Measurements from ENCODE around the gene PNPLA7. TPM values are rescaled to one million over a fixed set of nuclear protein-coding genes. Genes with fewer than 3 reads are reported as not detected.

PNPLA7 gene
- total and polyA plus RNA-seq, 11 donors, result 0.78 to 10.1 (median 7.6) TPM

DNA sequence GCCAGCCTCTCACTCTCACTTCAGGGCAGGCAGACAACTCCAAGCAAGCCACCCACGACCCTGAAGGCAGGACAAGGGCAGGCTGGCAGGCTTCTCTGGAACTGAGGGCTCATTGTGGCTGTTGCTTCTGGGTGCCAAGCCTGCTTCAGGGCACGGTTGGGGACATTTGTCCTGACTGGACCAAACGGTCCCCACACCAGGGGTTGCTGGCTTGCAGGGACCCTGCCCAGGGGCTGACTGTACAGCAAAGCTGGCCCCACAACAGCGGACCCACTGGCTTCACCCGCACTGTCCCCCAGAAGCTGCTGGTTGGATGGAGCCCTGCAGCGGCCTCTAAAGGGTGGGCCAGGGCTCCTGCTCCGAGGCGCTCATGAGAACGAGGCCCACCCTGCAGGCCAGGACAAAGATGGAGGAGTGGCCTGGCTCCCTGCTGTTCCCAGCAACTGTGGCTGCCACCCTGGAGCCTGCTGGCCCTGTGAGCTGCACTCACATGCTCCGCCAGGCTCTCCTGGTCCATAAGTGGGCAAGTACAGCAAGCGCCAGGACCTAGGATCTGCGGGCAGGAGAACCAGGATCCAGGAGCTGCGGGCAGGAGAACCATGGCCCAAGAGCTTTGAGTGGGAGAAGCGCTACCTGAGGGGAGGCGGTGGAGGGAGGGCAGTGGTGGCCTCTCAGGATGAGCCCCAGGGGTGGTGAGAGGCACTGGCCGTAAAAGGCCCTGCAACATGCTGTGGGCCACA lies 56.7 kb downstream of the PNPLA7 start:
- Histone ChIP-seq H3K4me3 (no peak overlapping the region), H3K27ac (no peak overlapping the region), H3K4me1 (peaks cover 0 to 10% (median 0%) of the 10 kb centered on the region in 12 donors), H3K9me3 (no peaks in the 10 kb centered on the region), H3K36me3 (peaks cover 0 to 9% (median 0%) of the 10 kb centered on the region in 9 donors), H3K27me3 (no peaks in the 10 kb centered on the region)
- DNase-seq (peak in 1 of 5 donors; percentile 55), ATAC-seq (no peak)
- TF ChIP-seq, protein P1, sequence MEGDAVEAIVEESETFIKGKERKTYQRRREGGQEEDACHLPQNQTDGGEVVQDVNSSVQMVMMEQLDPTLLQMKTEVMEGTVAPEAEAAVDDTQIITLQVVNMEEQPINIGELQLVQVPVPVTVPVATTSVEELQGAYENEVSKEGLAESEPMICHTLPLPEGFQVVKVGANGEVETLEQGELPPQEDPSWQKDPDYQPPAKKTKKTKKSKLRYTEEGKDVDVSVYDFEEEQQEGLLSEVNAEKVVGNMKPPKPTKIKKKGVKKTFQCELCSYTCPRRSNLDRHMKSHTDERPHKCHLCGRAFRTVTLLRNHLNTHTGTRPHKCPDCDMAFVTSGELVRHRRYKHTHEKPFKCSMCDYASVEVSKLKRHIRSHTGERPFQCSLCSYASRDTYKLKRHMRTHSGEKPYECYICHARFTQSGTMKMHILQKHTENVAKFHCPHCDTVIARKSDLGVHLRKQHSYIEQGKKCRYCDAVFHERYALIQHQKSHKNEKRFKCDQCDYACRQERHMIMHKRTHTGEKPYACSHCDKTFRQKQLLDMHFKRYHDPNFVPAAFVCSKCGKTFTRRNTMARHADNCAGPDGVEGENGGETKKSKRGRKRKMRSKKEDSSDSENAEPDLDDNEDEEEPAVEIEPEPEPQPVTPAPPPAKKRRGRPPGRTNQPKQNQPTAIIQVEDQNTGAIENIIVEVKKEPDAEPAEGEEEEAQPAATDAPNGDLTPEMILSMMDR (IDR thresholded peaks at IDR 0.05), result no peak
- no peak for TF ChIP-seq POLR2A (IDR thresholded peaks at IDR 0.05)
- intact Hi-C loops (cut with DNase I), result no loop called here
- WGBS, 4 donors, result 91 to 96% (median 93%) methylated on average over 6 to 16 of the region's 16 CpGs

DNA sequence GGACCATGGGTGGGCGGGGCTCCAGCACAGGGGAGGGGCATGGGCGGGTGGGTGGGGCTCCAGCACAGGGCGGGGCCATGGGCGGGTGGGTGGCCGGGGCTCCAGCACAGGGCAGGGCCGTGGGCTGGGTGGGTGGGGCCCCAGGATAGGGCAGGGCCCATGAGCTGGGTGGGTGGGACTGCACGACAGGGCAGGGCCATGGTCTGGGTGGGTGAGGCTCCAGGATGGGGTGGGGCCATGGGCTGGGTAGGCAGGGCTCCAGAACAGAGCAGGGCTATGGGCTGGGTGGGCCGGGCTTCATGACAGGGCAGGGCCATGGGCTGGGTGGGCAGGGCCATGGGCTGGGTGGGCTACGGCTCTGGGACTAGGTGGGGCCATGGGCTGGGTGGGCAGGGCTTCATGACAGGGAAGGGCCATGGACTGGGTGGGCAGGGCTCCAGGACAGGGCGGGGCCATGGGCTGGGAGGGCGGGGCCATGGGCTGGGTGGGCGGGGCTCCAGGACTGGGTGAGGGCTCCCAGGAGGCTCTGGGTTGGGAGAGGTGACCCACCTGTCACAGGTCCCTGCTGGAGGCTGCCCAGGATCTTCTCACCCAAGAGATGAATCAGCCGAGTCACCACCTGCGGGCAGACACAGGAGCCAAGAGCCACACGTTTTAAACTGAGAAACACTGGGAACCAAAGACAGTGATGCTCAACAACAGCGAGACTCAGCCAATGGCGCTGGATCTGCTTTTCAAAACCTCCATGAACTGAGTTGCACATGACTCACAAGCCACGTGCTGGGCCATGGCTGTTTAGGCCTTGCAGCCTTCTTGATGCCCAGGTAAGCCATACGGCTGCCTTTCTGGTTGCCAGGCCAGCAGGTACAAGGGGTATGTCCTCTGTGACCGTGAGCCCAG lies 57.5 kb downstream of the PNPLA7 start:
- Histone ChIP-seq H3K4me1 (peaks cover 0 to 10% (median 0%) of the 10 kb centered on the region in 12 donors), H3K9me3 (no peaks in the 10 kb centered on the region), H3K27me3 (no peaks in the 10 kb centered on the region), H3K4me3 (no peak overlapping the region), H3K36me3 (peaks cover 0 to 7% (median 0%) of the 10 kb centered on the region in 9 donors), H3K27ac (no peak overlapping the region)
- 86 to 95% (median 90%) methylated on average over 10 to 20 of the region's 20 CpGs for WGBS, 4 donors
- ATAC-seq (peak in 2 of 4 donors; percentile 40 to 48), DNase-seq (peak in 1 of 5 donors; percentile 52)
- intact Hi-C loops (cut with DNase I), result no loop called here
- TF ChIP-seq, protein P1 (IDR thresholded peaks at IDR 0.05), result no peak
- TF ChIP-seq POLR2A (IDR thresholded peaks at IDR 0.05), result no peak

- Histone ChIP-seq H3K27me3 (no peaks in the 10 kb centered on the region), H3K4me1 (peaks cover 0 to 10% (median 0%) of the 10 kb centered on the region in 12 donors), H3K4me3 (no peak overlapping the region), H3K36me3 (peaks cover 0 to 8% (median 0%) of the 10 kb centered on the region in 9 donors), H3K9me3 (no peaks in the 10 kb centered on the region), H3K27ac (no peak overlapping the region)
- DNase-seq, result no peak
- 88 to 93% (median 92%) methylated on average over 13 of the region's 13 CpGs for WGBS, 4 donors
- ATAC-seq, result no peak
- intact Hi-C loops (cut with DNase I), result no loop called here
- no peak for TF ChIP-seq POLR2A (IDR thresholded peaks at IDR 0.05)
- TF ChIP-seq, protein P1 (IDR thresholded peaks at IDR 0.05), result no peak
Observed at GRCh38 chr9:137491735-137492432, 58.3 kb downstream of the PNPLA7 start.
